Suprapubic skin (tissue), 4 donors: Measurements from ENCODE around the gene GSK3B.

Experiments
- POLR2A ChIP-seq, 2 donors: fragments of 450-650 bp; IDR thresholded peaks; one replicate each; pipeline ENCODE4 v1.6.1; 2017; ENCODE audit warnings: antibody characterized with exemption in 2 of 2, mild to moderate bottlenecking in 2 of 2, moderate library complexity in 2 of 2
- POLR2AphosphoS5 ChIP-seq, 3 donors: sonication (generic); formaldehyde crosslinking; IDR thresholded peaks; one replicate each; pipeline ENCODE4 v1.6.1; 2017; ENCODE audit warnings: antibody characterized with exemption in 3 of 3
- TF ChIP-seq, protein P1 (sequence below), 2 donors: fragments of 200-600 bp in 1 of 2; fragments of 450-650 bp in 1 of 2; sonication (generic) in 1 of 2; IDR thresholded peaks; one replicate each; pipeline ENCODE4 v1.5.1; 2016 to 2019; ENCODE audit warnings: antibody characterized with exemption in 2 of 2, mild to moderate bottlenecking in 1 of 2, moderate library complexity in 1 of 2

GRCh38 chr3:120095226-120095978 lies 1.2 kb upstream of the GSK3B start:
- TF ChIP-seq POLR2AphosphoS5 (IDR thresholded peaks at IDR 0.05) = peak in 2 of 3 donors; percentile 45 to 78
- peak; percentile 85 to 91 for TF ChIP-seq POLR2A (IDR thresholded peaks at IDR 0.05)
- TF ChIP-seq, protein P1, sequence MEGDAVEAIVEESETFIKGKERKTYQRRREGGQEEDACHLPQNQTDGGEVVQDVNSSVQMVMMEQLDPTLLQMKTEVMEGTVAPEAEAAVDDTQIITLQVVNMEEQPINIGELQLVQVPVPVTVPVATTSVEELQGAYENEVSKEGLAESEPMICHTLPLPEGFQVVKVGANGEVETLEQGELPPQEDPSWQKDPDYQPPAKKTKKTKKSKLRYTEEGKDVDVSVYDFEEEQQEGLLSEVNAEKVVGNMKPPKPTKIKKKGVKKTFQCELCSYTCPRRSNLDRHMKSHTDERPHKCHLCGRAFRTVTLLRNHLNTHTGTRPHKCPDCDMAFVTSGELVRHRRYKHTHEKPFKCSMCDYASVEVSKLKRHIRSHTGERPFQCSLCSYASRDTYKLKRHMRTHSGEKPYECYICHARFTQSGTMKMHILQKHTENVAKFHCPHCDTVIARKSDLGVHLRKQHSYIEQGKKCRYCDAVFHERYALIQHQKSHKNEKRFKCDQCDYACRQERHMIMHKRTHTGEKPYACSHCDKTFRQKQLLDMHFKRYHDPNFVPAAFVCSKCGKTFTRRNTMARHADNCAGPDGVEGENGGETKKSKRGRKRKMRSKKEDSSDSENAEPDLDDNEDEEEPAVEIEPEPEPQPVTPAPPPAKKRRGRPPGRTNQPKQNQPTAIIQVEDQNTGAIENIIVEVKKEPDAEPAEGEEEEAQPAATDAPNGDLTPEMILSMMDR (IDR thresholded peaks at IDR 0.05) = no peak
